SK-N-SH treated with all-trans-retinoic acid at 6 μM for 48 hours (cell line): ENCODE data around the gene OPHN1.
"Not testable (repeated sequence)": the region's sequence is repeated elsewhere in the genome, so short reads cannot be mapped to it uniquely, and the experiment has no call there.

Experiments
- ATAC-seq: fragments of 200-7000 bp; cut with Tn5 transposase; 3 replicates; pipeline ENCODE4 v1.9.1; 2020; ENCODE audit warnings: mild to moderate bottlenecking, moderate library complexity
- ARNTL ChIP-seq: fragments of 450-650 bp; formaldehyde crosslinking; IDR thresholded peaks from 2 replicates; pipeline ENCODE4 v1.5.0; 2020; ENCODE audit warnings: low read depth, mild to moderate bottlenecking, moderate library complexity, borderline replicate concordance
- BACH2 ChIP-seq: fragments of 250-450 bp; sonication (Bioruptor Pico); IDR thresholded peaks from 2 replicates; pipeline ENCODE4 v1.9.0; 2021; ENCODE audit warnings: mild to moderate bottlenecking, borderline replicate concordance
- CREB5 ChIP-seq: fragments of 250-450 bp; sonication (Bioruptor Pico); IDR thresholded peaks from 2 replicates; pipeline ENCODE4 v1.5.1; 2020; ENCODE audit warnings: low read depth, mild to moderate bottlenecking, moderate library complexity
- CSDC2 ChIP-seq: fragments of 250-450 bp; sonication (Bioruptor Pico); IDR thresholded peaks from 2 replicates; pipeline ENCODE4 v1.5.0; 2020; ENCODE audit warnings: mild to moderate bottlenecking, moderate library complexity
- ESRRG ChIP-seq: fragments of 250-450 bp; sonication (Bioruptor Pico); IDR thresholded peaks from 2 replicates; pipeline ENCODE4 v1.6.1; 2021; ENCODE audit warnings: mild to moderate bottlenecking
- GLIS3 ChIP-seq: fragments of 250-450 bp; sonication (Bioruptor Pico); IDR thresholded peaks from 2 replicates; pipeline ENCODE4 v1.5.0; 2020; ENCODE audit warnings: mild to moderate bottlenecking, moderate library complexity
- ISL1 ChIP-seq: fragments of 250-450 bp; sonication (Bioruptor Pico); IDR thresholded peaks from 2 replicates; pipeline ENCODE4 v2.1.2; 2022; ENCODE audit warnings: mild to moderate bottlenecking, moderate library complexity
- OSR1 ChIP-seq: fragments of 250-450 bp; sonication (Bioruptor Pico); IDR thresholded peaks from 2 replicates; pipeline ENCODE4 v1.8.0; 2022; ENCODE audit warnings: moderate library complexity, mild to moderate bottlenecking, inconsistent platforms
- PPARA ChIP-seq: fragments of 250-450 bp; sonication (Bioruptor Pico); IDR thresholded peaks from 2 replicates; pipeline ENCODE4 v1.5.0; 2020; ENCODE audit warnings: mild to moderate bottlenecking, borderline replicate concordance
- RARB ChIP-seq: fragments of 250-450 bp; sonication (Bioruptor Pico); IDR thresholded peaks from 2 replicates; pipeline ENCODE4 v1.8.0; 2021; ENCODE audit warnings: mild to moderate bottlenecking, moderate library complexity
- SNAI2 ChIP-seq: fragments of 250-450 bp; sonication (Bioruptor Pico); IDR thresholded peaks from 2 replicates; pipeline ENCODE4 v1.5.0; 2020; ENCODE audit warnings: mild to moderate bottlenecking, moderate library complexity
- TCF4 ChIP-seq: fragments of 250-450 bp; sonication (Bioruptor Pico); IDR thresholded peaks from 2 replicates; pipeline ENCODE4 v1.8.0; 2021; ENCODE audit warnings: mild to moderate bottlenecking, moderate library complexity, borderline replicate concordance
- TOX ChIP-seq: fragments of 250-450 bp; sonication (Bioruptor Pico); IDR thresholded peaks from 2 replicates; pipeline ENCODE4 v1.8.0; 2021; ENCODE audit warnings: mild to moderate bottlenecking, moderate library complexity, borderline replicate concordance
- ZC3H10 ChIP-seq: fragments of 250-450 bp; sonication (Bioruptor Pico); IDR thresholded peaks from 2 replicates; pipeline ENCODE4 v1.5.1; 2021; ENCODE audit warnings: mild to moderate bottlenecking, moderate library complexity
- ZFP3 ChIP-seq: fragments of 250-450 bp; sonication (Bioruptor Pico); IDR thresholded peaks from 2 replicates; pipeline ENCODE4 v1.5.0; 2020; ENCODE audit warnings: mild to moderate bottlenecking, moderate library complexity
- ZFP30 ChIP-seq: fragments of 450-650 bp; formaldehyde crosslinking; IDR thresholded peaks from 2 replicates; pipeline ENCODE4 v1.5.0; 2022; ENCODE audit warnings: mild to moderate bottlenecking, moderate library complexity
- ZNF565 ChIP-seq: fragments of 450-650 bp; formaldehyde crosslinking; conservative IDR thresholded peaks from 2 replicates; pipeline ENCODE4 v1.5.0; 2020; ENCODE audit warnings: low read depth, mild to moderate bottlenecking, moderate library complexity
- ZNF70 ChIP-seq: fragments of 450-650 bp; formaldehyde crosslinking; IDR thresholded peaks from 2 replicates; pipeline ENCODE4 v1.5.0; 2020; ENCODE audit warnings: mild to moderate bottlenecking, moderate library complexity
- ZNF8 ChIP-seq: fragments of 450-650 bp; formaldehyde crosslinking; IDR thresholded peaks from 2 replicates; pipeline ENCODE4 v1.5.0; 2020; ENCODE audit warnings: mild to moderate bottlenecking, moderate library complexity
- TF ChIP-seq, protein P1 (sequence below): fragments of 250-450 bp; sonication (Bioruptor Pico); IDR thresholded peaks from 2 replicates; pipeline ENCODE4 v1.5.0; 2020; ENCODE audit warnings: mild to moderate bottlenecking, moderate library complexity
- TF ChIP-seq, protein P2 (sequence below): fragments of 250-450 bp; sonication (Bioruptor Pico); IDR thresholded peaks from 2 replicates; pipeline ENCODE4 v1.8.0; 2020; ENCODE audit warnings: mild to moderate bottlenecking, moderate library complexity, borderline replicate concordance
- TF ChIP-seq, protein P3 (sequence below): fragments of 250-450 bp; sonication (Bioruptor Pico); IDR thresholded peaks from 2 replicates; pipeline ENCODE4 v1.8.0; 2021; ENCODE audit warnings: low read depth, mild to moderate bottlenecking, moderate library complexity, borderline replicate concordance

OPHN1 gene

GRCh38 chrX:68343551-68343950 lies 89.7 kb downstream of the OPHN1 start:
- no peak for ATAC-seq
- TF ChIP-seq GLIS3 (no peak), CREB5 (CRISPR knock-in tag) (no peak), RARB (no peak), BACH2 (CRISPR knock-in tag) (no peak), TOX (CRISPR knock-in tag) (no peak), ARNTL (CRISPR knock-in tag) (no peak), ZNF70 (CRISPR knock-in tag) (no peak), ZC3H10 (CRISPR knock-in tag) (no peak), PPARA (CRISPR knock-in tag) (no peak), CSDC2 (CRISPR knock-in tag) (no peak), ZNF565 (no peak), OSR1 (CRISPR knock-in tag) (no peak), ZNF8 (CRISPR knock-in tag) (no peak), SNAI2 (CRISPR knock-in tag) (no peak), ISL1 (CRISPR knock-in tag) (no peak), ESRRG (CRISPR knock-in tag) (no peak), TCF4 (CRISPR knock-in tag) (no peak)
- TF ChIP-seq, protein P1, sequence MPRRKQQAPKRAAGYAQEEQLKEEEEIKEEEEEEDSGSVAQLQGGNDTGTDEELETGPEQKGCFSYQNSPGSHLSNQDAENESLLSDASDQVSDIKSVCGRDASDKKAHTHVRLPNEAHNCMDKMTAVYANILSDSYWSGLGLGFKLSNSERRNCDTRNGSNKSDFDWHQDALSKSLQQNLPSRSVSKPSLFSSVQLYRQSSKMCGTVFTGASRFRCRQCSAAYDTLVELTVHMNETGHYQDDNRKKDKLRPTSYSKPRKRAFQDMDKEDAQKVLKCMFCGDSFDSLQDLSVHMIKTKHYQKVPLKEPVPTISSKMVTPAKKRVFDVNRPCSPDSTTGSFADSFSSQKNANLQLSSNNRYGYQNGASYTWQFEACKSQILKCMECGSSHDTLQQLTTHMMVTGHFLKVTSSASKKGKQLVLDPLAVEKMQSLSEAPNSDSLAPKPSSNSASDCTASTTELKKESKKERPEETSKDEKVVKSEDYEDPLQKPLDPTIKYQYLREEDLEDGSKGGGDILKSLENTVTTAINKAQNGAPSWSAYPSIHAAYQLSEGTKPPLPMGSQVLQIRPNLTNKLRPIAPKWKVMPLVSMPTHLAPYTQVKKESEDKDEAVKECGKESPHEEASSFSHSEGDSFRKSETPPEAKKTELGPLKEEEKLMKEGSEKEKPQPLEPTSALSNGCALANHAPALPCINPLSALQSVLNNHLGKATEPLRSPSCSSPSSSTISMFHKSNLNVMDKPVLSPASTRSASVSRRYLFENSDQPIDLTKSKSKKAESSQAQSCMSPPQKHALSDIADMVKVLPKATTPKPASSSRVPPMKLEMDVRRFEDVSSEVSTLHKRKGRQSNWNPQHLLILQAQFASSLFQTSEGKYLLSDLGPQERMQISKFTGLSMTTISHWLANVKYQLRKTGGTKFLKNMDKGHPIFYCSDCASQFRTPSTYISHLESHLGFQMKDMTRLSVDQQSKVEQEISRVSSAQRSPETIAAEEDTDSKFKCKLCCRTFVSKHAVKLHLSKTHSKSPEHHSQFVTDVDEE (CRISPR knock-in tag) = no peak
- TF ChIP-seq, protein P2, sequence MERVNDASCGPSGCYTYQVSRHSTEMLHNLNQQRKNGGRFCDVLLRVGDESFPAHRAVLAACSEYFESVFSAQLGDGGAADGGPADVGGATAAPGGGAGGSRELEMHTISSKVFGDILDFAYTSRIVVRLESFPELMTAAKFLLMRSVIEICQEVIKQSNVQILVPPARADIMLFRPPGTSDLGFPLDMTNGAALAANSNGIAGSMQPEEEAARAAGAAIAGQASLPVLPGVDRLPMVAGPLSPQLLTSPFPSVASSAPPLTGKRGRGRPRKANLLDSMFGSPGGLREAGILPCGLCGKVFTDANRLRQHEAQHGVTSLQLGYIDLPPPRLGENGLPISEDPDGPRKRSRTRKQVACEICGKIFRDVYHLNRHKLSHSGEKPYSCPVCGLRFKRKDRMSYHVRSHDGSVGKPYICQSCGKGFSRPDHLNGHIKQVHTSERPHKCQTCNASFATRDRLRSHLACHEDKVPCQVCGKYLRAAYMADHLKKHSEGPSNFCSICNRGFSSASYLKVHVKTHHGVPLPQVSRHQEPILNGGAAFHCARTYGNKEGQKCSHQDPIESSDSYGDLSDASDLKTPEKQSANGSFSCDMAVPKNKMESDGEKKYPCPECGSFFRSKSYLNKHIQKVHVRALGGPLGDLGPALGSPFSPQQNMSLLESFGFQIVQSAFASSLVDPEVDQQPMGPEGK = no peak
- TF ChIP-seq, protein P3, sequence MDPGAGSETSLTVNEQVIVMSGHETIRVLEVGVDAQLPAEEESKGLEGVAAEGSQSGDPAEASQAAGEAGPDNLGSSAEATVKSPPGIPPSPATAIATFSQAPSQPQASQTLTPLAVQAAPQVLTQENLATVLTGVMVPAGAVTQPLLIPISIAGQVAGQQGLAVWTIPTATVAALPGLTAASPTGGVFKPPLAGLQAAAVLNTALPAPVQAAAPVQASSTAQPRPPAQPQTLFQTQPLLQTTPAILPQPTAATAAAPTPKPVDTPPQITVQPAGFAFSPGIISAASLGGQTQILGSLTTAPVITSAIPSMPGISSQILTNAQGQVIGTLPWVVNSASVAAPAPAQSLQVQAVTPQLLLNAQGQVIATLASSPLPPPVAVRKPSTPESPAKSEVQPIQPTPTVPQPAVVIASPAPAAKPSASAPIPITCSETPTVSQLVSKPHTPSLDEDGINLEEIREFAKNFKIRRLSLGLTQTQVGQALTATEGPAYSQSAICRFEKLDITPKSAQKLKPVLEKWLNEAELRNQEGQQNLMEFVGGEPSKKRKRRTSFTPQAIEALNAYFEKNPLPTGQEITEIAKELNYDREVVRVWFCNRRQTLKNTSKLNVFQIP (CRISPR knock-in tag) = no peak

DNA sequence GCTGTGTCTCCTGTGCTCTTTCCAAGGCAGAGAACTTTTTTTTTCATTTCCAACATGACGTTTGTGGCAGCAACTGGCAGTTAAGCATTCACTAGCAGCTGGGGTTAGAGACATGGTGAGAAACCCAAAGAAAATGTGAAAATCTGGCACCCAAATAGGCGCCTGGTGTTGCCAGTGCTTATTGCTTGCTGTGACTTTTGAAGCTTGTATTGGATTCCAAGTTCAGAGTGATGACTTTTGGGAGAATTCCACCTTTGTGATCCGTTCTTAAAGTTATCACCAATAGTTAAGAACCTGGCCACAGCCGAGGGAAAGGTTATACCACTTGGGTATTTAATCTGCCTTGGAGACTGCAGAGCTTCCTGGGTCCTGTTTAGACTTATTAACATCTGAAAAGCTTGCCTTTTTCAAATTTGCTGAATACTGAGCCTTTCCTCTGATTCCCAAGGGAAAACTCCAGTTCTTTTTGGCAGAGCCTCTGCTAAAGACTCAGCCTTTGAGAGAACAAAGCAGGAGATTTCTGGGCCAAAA lies 101.0 kb downstream of the OPHN1 start:
- ATAC-seq = no peak

DNA sequence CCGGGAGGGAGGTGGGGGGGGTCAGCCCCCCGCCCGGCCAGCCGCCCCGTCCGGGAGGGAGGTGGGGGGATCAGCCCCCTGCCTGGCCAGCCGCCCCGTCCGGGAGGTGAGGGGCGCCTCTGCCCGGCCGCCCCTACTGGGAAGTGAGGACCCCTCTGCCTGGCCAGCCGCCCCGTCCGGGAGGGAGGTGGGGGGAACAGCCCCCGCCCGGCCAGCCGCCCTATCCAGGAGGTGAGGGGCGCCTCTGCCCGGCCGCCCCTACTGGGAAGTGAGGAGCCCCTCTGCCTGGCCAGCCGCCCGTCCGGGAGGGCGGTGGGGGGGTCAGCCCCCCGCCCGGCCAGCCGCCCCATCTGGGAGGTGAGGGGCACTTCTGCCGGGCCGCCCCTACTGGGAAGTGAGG lies 106.5 kb downstream of the OPHN1 start:
- not testable (repeated sequence) for ATAC-seq

More for the DNA sequence above, 101.0 kb downstream of the OPHN1 start:
- no peak for TF ChIP-seq BACH2 (CRISPR knock-in tag)
- no peak for TF ChIP-seq ISL1 (CRISPR knock-in tag)
- no peak for TF ChIP-seq ZFP3 (CRISPR knock-in tag)
- TF ChIP-seq ZFP30 (CRISPR knock-in tag) = no peak
- no peak for TF ChIP-seq CSDC2 (CRISPR knock-in tag)
- TF ChIP-seq ZC3H10 (CRISPR knock-in tag) = no peak
- no peak for TF ChIP-seq RARB
- TF ChIP-seq GLIS3 = no peak
- no peak for TF ChIP-seq ZNF70 (CRISPR knock-in tag)
- TF ChIP-seq ZNF565 = no peak
- no peak for TF ChIP-seq ESRRG (CRISPR knock-in tag)
- TF ChIP-seq, protein P1 (CRISPR knock-in tag) = no peak
- TF ChIP-seq SNAI2 (CRISPR knock-in tag) = no peak
- no peak for TF ChIP-seq TCF4 (CRISPR knock-in tag)
- TF ChIP-seq CREB5 (CRISPR knock-in tag) = no peak
